HCT116 (cell line): Measurements from ENCODE around the gene PURA.

ENCODE experiments used
- CBX3 ChIP-seq: IDR thresholded peaks from 2 replicates; pipeline ENCODE4 v1.6.1; 2012; ENCODE audit warnings: low read depth
- CEBPB ChIP-seq: IDR thresholded peaks from 2 replicates; pipeline ENCODE4 v1.6.1; 2012; ENCODE audit warnings: low read depth
- ELF1 ChIP-seq: IDR thresholded peaks from 2 replicates; pipeline ENCODE4 v1.6.1; 2012; ENCODE audit warnings: low read depth, borderline replicate concordance
- EZH2 ChIP-seq: fragments of 200-600 bp; sonication (generic); IDR thresholded peaks from 2 replicates; pipeline ENCODE4 v1.6.1; 2017; ENCODE audit warnings: antibody characterized with exemption, mixed run types
- EZH2phosphoT487 ChIP-seq: fragments of 200-600 bp; IDR thresholded peaks from 2 replicates; pipeline ENCODE4 v1.6.1; 2018; ENCODE audit warnings: antibody characterized with exemption, borderline replicate concordance
- JUND ChIP-seq: IDR thresholded peaks from 2 replicates; pipeline ENCODE4 v1.6.1; 2012
- POLR2A ChIP-seq: IDR thresholded peaks from 2 replicates; pipeline ENCODE4 v1.7.0; 2011; ENCODE audit warnings: borderline replicate concordance; ENCODE audit not compliant: insufficient read depth, insufficient read length; ENCODE audit errors: extremely low read depth
- POLR2AphosphoS5 ChIP-seq: IDR thresholded peaks from 2 replicates; pipeline ENCODE4 v1.6.1; 2011; ENCODE audit warnings: mild to moderate bottlenecking, low read depth, low read length, moderate library complexity
- RAD21 ChIP-seq: IDR thresholded peaks from 2 replicates; pipeline ENCODE4 v1.6.1; 2012; ENCODE audit warnings: low read depth, mild to moderate bottlenecking
- YY1 ChIP-seq: IDR thresholded peaks from 2 replicates; pipeline ENCODE4 v1.6.1; 2011; ENCODE audit warnings: low read length, low read depth, moderate library complexity, mild to moderate bottlenecking; ENCODE audit not compliant: insufficient replicate concordance; ENCODE audit errors: extremely low read depth
- TF ChIP-seq, protein P1 (sequence below), 3 experiments: fragments of 200-600 bp in 1 of 3; sonication (generic) in 1 of 3; IDR thresholded peaks in 2 of 3; conservative IDR thresholded peaks in 1 of 3; 2 replicates each; pipeline ENCODE4 v1.5.1; 2012 to 2017; ENCODE audit warnings: low read depth in 2 of 3, low read length in 2 of 3, antibody characterized with exemption in 1 of 3, borderline replicate concordance in 1 of 3, control low read depth in 1 of 3, mild to moderate bottlenecking in 1 of 3, mixed read lengths in 1 of 3, mixed run types in 1 of 3, moderate library complexity in 1 of 3; ENCODE audit not compliant: insufficient read depth in 1 of 3
- TF ChIP-seq, protein P2 (sequence below): IDR thresholded peaks from 2 replicates; pipeline ENCODE4 v1.6.1; 2012
- TF ChIP-seq, protein P3 (sequence below): IDR thresholded peaks from 2 replicates; pipeline ENCODE4 v1.6.1; 2011; ENCODE audit warnings: mild to moderate bottlenecking, low read length, moderate library complexity; ENCODE audit not compliant: insufficient replicate concordance; ENCODE audit errors: extremely low read depth

DNA sequence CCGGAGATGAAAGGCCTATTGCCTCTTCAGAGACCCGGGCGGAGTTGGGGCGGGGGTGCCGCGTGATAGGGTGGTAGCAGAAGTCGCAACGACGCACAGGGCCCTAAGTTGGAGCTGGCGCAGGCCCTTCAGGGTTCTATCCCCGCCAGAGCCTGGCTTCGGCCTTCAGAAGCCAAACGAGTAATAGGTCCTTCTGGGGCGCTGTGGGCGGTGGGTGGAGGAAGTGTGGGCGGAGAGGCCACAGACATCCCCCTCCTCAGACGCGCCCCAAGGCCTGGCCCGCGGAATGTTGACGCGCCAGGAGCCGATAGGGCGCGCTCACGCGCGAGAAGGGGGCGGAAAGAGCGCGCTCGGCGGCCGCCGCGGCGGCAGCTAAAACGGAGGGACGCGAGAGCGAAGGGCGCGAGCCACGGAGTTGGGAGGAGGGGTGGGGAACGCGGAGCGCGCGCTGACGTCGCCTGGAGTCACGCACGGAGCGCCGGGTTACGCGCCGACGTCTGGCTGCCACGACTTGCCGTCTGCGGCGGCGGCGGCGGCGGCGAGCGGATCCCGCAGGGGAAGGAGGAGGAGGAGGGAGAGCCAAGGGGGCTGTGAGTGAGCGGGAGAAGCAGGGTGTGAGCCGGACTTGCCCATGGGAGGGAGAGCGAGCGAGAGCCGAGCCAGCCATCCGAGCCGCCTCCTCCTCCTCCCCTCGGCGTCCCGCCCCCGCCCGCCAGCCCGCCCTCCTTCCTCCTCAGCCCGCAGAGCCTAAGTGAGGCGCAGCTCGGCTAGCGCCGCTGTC, 6.4 kb upstream of the PURA start:
- TF ChIP-seq, protein P1, sequence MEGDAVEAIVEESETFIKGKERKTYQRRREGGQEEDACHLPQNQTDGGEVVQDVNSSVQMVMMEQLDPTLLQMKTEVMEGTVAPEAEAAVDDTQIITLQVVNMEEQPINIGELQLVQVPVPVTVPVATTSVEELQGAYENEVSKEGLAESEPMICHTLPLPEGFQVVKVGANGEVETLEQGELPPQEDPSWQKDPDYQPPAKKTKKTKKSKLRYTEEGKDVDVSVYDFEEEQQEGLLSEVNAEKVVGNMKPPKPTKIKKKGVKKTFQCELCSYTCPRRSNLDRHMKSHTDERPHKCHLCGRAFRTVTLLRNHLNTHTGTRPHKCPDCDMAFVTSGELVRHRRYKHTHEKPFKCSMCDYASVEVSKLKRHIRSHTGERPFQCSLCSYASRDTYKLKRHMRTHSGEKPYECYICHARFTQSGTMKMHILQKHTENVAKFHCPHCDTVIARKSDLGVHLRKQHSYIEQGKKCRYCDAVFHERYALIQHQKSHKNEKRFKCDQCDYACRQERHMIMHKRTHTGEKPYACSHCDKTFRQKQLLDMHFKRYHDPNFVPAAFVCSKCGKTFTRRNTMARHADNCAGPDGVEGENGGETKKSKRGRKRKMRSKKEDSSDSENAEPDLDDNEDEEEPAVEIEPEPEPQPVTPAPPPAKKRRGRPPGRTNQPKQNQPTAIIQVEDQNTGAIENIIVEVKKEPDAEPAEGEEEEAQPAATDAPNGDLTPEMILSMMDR (IDR thresholded peaks at IDR 0.05 in 2 of 3, conservative IDR thresholded peaks at IDR 0.05 in 1 of 3; ENCODE audit: borderline replicate concordance in 1 of 3, insufficient read depth in 1 of 3, low read depth in 2 of 3, low read length in 2 of 3) = no peak
- TF ChIP-seq POLR2A = peak; percentile 64
- no peak for TF ChIP-seq CEBPB
- TF ChIP-seq, protein P2, sequence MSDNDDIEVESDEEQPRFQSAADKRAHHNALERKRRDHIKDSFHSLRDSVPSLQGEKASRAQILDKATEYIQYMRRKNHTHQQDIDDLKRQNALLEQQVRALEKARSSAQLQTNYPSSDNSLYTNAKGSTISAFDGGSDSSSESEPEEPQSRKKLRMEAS = no peak
- TF ChIP-seq ELF1 = no peak
- TF ChIP-seq RAD21 = no peak
- TF ChIP-seq POLR2AphosphoS5 = peak; percentile 99
- TF ChIP-seq YY1 = no peak
- TF ChIP-seq EZH2phosphoT487 = no peak
- TF ChIP-seq, protein P3, sequence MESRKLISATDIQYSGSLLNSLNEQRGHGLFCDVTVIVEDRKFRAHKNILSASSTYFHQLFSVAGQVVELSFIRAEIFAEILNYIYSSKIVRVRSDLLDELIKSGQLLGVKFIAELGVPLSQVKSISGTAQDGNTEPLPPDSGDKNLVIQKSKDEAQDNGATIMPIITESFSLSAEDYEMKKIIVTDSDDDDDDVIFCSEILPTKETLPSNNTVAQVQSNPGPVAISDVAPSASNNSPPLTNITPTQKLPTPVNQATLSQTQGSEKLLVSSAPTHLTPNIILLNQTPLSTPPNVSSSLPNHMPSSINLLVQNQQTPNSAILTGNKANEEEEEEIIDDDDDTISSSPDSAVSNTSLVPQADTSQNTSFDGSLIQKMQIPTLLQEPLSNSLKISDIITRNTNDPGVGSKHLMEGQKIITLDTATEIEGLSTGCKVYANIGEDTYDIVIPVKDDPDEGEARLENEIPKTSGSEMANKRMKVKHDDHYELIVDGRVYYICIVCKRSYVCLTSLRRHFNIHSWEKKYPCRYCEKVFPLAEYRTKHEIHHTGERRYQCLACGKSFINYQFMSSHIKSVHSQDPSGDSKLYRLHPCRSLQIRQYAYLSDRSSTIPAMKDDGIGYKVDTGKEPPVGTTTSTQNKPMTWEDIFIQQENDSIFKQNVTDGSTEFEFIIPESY = peak; percentile 75
- no peak for TF ChIP-seq EZH2
- TF ChIP-seq JUND = no peak
- no peak for TF ChIP-seq CBX3
